HCT116 (cell line): ENCODE measurements around the gene CSNK1E. TPM values are rescaled to one million over a fixed set of nuclear protein-coding genes. Genes with fewer than 3 reads are reported as not detected.

ENCODE experiments used
- ATAC-seq: fragments of 200-7000 bp; cut with Tn5 transposase; 2 replicates; pipeline ENCODE4 v1.9.1; 2020; ENCODE audit warnings: mild to moderate bottlenecking, moderate library complexity
- BruUV-seq: library from RNA; stranded (reverse); fragments of 400-500 nt; replicated peaks from 2 replicates; lab custom pipeline; 2021; lab: Mats Ljungman, UMichigan
- CTCF ChIA-PET: fragments of 300-600 bp; sonication (Branson Sonifier 250); formaldehyde crosslinking; loops from one replicate; lab custom pipeline; 2021; ENCODE audit warnings: antibody characterized with exemption; lab: Charles Lee
- POLR2A ChIA-PET: fragments of 300-600, 350-600 bp; sonication (Branson Sonifier 250); formaldehyde crosslinking; loops from one replicate; lab custom pipeline; 2021; ENCODE audit warnings: antibody characterized with exemption; lab: Charles Lee
- RAD21 ChIA-PET, 2 experiments: fragments of 300-600 bp; sonication (Branson Sonifier 250); formaldehyde crosslinking; loops; one replicate each; lab custom pipeline; 2023; ENCODE audit warnings: low total read pairs in 2 of 2; ENCODE audit not compliant: uncharacterized antibody in 2 of 2, unreplicated experiment in 2 of 2, low non-redundant PET in 1 of 2; lab: Charles Lee
- DNase-seq: peaks from one replicate; pipeline ENCODE4 v3.0.0-alpha.2; 2010; ENCODE audit warnings: low read depth, low spot score
- H2AFZ ChIP-seq: fragments of 200-600 bp; shearing (Covaris generic), sonication (generic); 2 replicates; pipeline ENCODE4 v1.6.1; 2017; ENCODE audit warnings: low read depth, mixed run types, mixed read lengths, antibody characterized with exemption, low read length; ENCODE audit not compliant: poor library complexity, severe bottlenecking
- H3K27ac ChIP-seq: 2 replicates; pipeline ENCODE4 v1.5.1; 2012; ENCODE audit warnings: low read depth, low read length
- H3K27me3 ChIP-seq: fragments of 200-600 bp; sonication (generic); 2 replicates; pipeline ENCODE4 v1.6.1; 2016; ENCODE audit warnings: mixed run types, low read length, mixed read lengths; ENCODE audit not compliant: insufficient read depth
- H3K36me3 ChIP-seq, 2 experiments: fragments of 200-500 bp in 1 of 2; fragments of 200-600 bp in 1 of 2; sonication (Bioruptor generic) in 1 of 2; sonication (generic) in 1 of 2; 2 replicates each; pipeline versions ENCODE4 v1.5.1 to v1.6.1; 2014 to 2016; ENCODE audit warnings: low read length in 2 of 2, inconsistent platforms in 1 of 2, mixed read lengths in 1 of 2, mixed run types in 1 of 2; ENCODE audit not compliant: insufficient read depth in 2 of 2, control insufficient read depth in 1 of 2
- H3K4me1 ChIP-seq, 2 experiments: fragments of 200-600 bp in 1 of 2; sonication (generic) in 1 of 2; 2 replicates each; pipeline versions ENCODE4 v1.5.1 to v1.6.1; 2012 to 2017; ENCODE audit warnings: low read length in 2 of 2, inconsistent platforms in 1 of 2, mild to moderate bottlenecking in 1 of 2, mixed read lengths in 1 of 2, mixed run types in 1 of 2, moderate library complexity in 1 of 2; ENCODE audit not compliant: insufficient read depth in 2 of 2, control insufficient read depth in 1 of 2
- H3K4me2 ChIP-seq: fragments of 200-600 bp; sonication (generic); 2 replicates; pipeline ENCODE4 v1.6.1; 2017; ENCODE audit warnings: mixed run types, low read length, mixed read lengths
- H3K4me3 ChIP-seq, 2 experiments: fragments of 200-600 bp in 1 of 2; sonication (generic) in 1 of 2; replicated peaks in 1 of 2; 2 replicates each; pipeline ENCODE4 v1.5.1; 2011 to 2016; ENCODE audit warnings: low read length in 2 of 2, control low read depth in 1 of 2, low read depth in 1 of 2, mild to moderate bottlenecking in 1 of 2, mixed read lengths in 1 of 2, mixed run types in 1 of 2
- H3K79me2 ChIP-seq: fragments of 200-600 bp; sonication (generic); 2 replicates; pipeline ENCODE4 v1.6.1; 2017; ENCODE audit warnings: mild to moderate bottlenecking, mixed run types, low read length, moderate library complexity, mixed read lengths; ENCODE audit not compliant: insufficient read depth
- H3K9ac ChIP-seq: fragments of 200-600 bp; sonication (generic); 2 replicates; pipeline ENCODE4 v1.6.1; 2016; ENCODE audit warnings: low read length, mixed read lengths
- H3K9me2 ChIP-seq: fragments of 200-600 bp; sonication (generic), shearing (Covaris generic); 2 replicates; pipeline ENCODE4 v1.6.1; 2017; ENCODE audit warnings: mixed run types, mild to moderate bottlenecking, moderate library complexity; ENCODE audit not compliant: insufficient read depth
- H3K9me3 ChIP-seq, 2 experiments: fragments of 200-500 bp in 1 of 2; fragments of 200-600 bp in 1 of 2; sonication (Bioruptor generic) in 1 of 2; sonication (generic) in 1 of 2; 2 replicates each; pipeline ENCODE4 v1.6.1; 2014 to 2017; ENCODE audit warnings: low read length in 2 of 2, mixed read lengths in 2 of 2, inconsistent platforms in 1 of 2, low read depth in 1 of 2, mild to moderate bottlenecking in 1 of 2, mixed run types in 1 of 2, moderate library complexity in 1 of 2; ENCODE audit not compliant: control insufficient read depth in 1 of 2, insufficient read depth in 1 of 2
- H4K20me1 ChIP-seq: fragments of 200-600 bp; sonication (generic), shearing (Covaris generic); 2 replicates; pipeline ENCODE4 v1.6.1; 2017; ENCODE audit warnings: mixed run types, mild to moderate bottlenecking, moderate library complexity; ENCODE audit not compliant: insufficient read depth
- ATF3 ChIP-seq: IDR thresholded peaks from 2 replicates; pipeline ENCODE4 v1.6.1; 2012
- CBX3 ChIP-seq: IDR thresholded peaks from 2 replicates; pipeline ENCODE4 v1.6.1; 2012; ENCODE audit warnings: low read depth
- CEBPB ChIP-seq: IDR thresholded peaks from 2 replicates; pipeline ENCODE4 v1.6.1; 2012; ENCODE audit warnings: low read depth
- EGR1 ChIP-seq: IDR thresholded peaks from 2 replicates; pipeline ENCODE4 v1.6.1; 2012; ENCODE audit warnings: low read depth
- ELF1 ChIP-seq: IDR thresholded peaks from 2 replicates; pipeline ENCODE4 v1.6.1; 2012; ENCODE audit warnings: low read depth, borderline replicate concordance
- EZH2 ChIP-seq: fragments of 200-600 bp; sonication (generic); IDR thresholded peaks from 2 replicates; pipeline ENCODE4 v1.6.1; 2017; ENCODE audit warnings: antibody characterized with exemption, mixed run types
- EZH2phosphoT487 ChIP-seq: fragments of 200-600 bp; IDR thresholded peaks from 2 replicates; pipeline ENCODE4 v1.6.1; 2018; ENCODE audit warnings: antibody characterized with exemption, borderline replicate concordance
- FOSL1 ChIP-seq: IDR thresholded peaks from 2 replicates; pipeline ENCODE4 v1.6.1; 2012; ENCODE audit warnings: low read depth
- JUND ChIP-seq: IDR thresholded peaks from 2 replicates; pipeline ENCODE4 v1.6.1; 2012
- MAX ChIP-seq: IDR thresholded peaks from 2 replicates; pipeline ENCODE4 v1.6.1; 2012
- POLR2A ChIP-seq: IDR thresholded peaks from 2 replicates; pipeline ENCODE4 v1.7.0; 2011; ENCODE audit warnings: borderline replicate concordance; ENCODE audit not compliant: insufficient read depth, insufficient read length; ENCODE audit errors: extremely low read depth
- POLR2AphosphoS5 ChIP-seq: IDR thresholded peaks from 2 replicates; pipeline ENCODE4 v1.6.1; 2011; ENCODE audit warnings: mild to moderate bottlenecking, low read depth, low read length, moderate library complexity
- RAD21 ChIP-seq: IDR thresholded peaks from 2 replicates; pipeline ENCODE4 v1.6.1; 2012; ENCODE audit warnings: low read depth, mild to moderate bottlenecking
- REST ChIP-seq: IDR thresholded peaks from 2 replicates; pipeline ENCODE4 v1.6.1; 2012; ENCODE audit warnings: low read depth
- SIN3A ChIP-seq: IDR thresholded peaks from 2 replicates; pipeline ENCODE4 v1.6.1; 2012; ENCODE audit warnings: low read depth
- SP1 ChIP-seq: IDR thresholded peaks from 2 replicates; pipeline ENCODE4 v1.6.1; 2012; ENCODE audit warnings: low read depth
- SRF ChIP-seq: IDR thresholded peaks from 2 replicates; pipeline ENCODE4 v1.6.1; 2012; ENCODE audit warnings: low read depth
- TCF7L2 ChIP-seq: IDR thresholded peaks from 2 replicates; pipeline ENCODE4 v1.7.0; 2011; ENCODE audit warnings: borderline replicate concordance, inconsistent platforms; ENCODE audit not compliant: insufficient read depth, insufficient read length; ENCODE audit errors: extremely low read depth
- YY1 ChIP-seq: IDR thresholded peaks from 2 replicates; pipeline ENCODE4 v1.6.1; 2011; ENCODE audit warnings: low read length, low read depth, moderate library complexity, mild to moderate bottlenecking; ENCODE audit not compliant: insufficient replicate concordance; ENCODE audit errors: extremely low read depth
- ZFX ChIP-seq: fragments of 450-650 bp; IDR thresholded peaks from 2 replicates; pipeline ENCODE4 v1.6.1; 2017
- ZNF274 ChIP-seq: fragments of 200-500 bp; sonication (Bioruptor generic); IDR thresholded peaks from 2 replicates; pipeline ENCODE4 v1.6.1; 2014; ENCODE audit warnings: mild to moderate bottlenecking, low read depth, low read length, inconsistent platforms
- intact Hi-C: fragments of 100-400 bp; cut with micrococcal nuclease; formaldehyde crosslinking; loops from 2 replicates; pipeline ENCODE4 v1.10.0; 2022
- total RNA-seq: library from RNA; stranded (reverse); gene quantifications from one replicate; pipeline ENCODE4 v1.2.1, GENCODE V29; 2021; ENCODE audit not compliant: unreplicated experiment
- TF ChIP-seq, protein P1 (sequence below): IDR thresholded peaks from 2 replicates; pipeline ENCODE4 v1.6.1; 2011; ENCODE audit warnings: mild to moderate bottlenecking, low read length, moderate library complexity; ENCODE audit not compliant: insufficient replicate concordance; ENCODE audit errors: extremely low read depth

Gene CSNK1E
- total RNA-seq, 1 experiment from 2014 or later, result 190 TPM

DNA sequence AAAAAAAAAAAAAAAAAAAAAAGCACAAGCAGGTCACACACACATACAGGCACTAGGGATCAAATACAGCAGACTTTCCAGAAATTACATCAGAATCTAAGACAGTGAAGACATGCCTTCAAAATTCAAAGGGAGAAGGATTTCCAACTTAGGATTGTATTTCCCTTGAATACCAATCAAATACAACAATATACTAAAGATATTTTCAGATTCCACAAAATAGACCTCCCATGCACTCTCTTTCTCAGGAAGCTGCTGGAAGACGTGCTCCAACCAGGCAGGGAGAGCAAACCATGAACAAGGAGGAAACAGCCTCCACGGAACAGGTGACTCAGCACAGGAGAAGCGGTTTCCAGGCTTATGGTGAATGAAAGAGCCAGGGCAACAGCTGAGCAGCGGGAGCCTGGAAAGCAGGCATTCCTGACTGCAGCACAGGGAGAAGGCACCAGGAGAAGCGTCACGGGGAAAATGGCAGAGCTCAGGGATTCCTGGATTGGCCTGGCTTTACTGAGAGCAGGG, 76.4 kb downstream of the CSNK1E start:
- no peaks in the 10 kb centered on the region for H4K20me1 ChIP-seq
- peak overlapping the region; percentile 37 for H3K9ac ChIP-seq
- DNase-seq, result peak; percentile 69
- H3K4me2 ChIP-seq, result peak overlapping the region; percentile 48
- H3K27ac ChIP-seq, result peak overlapping the region; percentile 45; the same call in 1 of the 2 replicates
- no peaks in the 10 kb centered on the region for H3K9me3 ChIP-seq
- ChIA-PET POLR2A (interaction anchor here (0.9 kb wide), 1 partner anchor 97 kb away, joined by 3 read pairs; no protein-coding TSS in a partner anchor), CTCF (interaction anchor here (1.0 to 1.8 kb wide), 2 partner anchors 145 to 188 kb away, joined by 3 to 5 read pairs; no protein-coding TSS in a partner anchor), RAD21 (no interaction called here)
- no TSS peak for BruUV-seq
- H2AFZ ChIP-seq, result no peak overlapping the region
- H3K27me3 ChIP-seq, result no peaks in the 10 kb centered on the region
- no peaks in the 10 kb centered on the region; the same call in 1 of the 2 replicates for H3K79me2 ChIP-seq
- peak; percentile 82 for ATAC-seq
- peaks cover 0 to 7% of the 10 kb centered on the region in 2 experiments; a peak in 1 of 4 replicates for H3K36me3 ChIP-seq
- no peak overlapping the region for H3K4me3 ChIP-seq
- no peaks in the 10 kb centered on the region for H3K9me2 ChIP-seq
- intact Hi-C loops, result no loop called here
- H3K4me1 ChIP-seq, result peaks cover 36 to 48% of the 10 kb centered on the region in 2 experiments
- TF ChIP-seq SIN3A, result 0 out of 2 replicates have a peak, but pooled peaks have one; percentile 30
- peak; percentile 43 for TF ChIP-seq YY1
- no peak for TF ChIP-seq SRF
- no peak for TF ChIP-seq ATF3
- TF ChIP-seq ELF1, result no peak
- no peak for TF ChIP-seq EZH2
- no peak for TF ChIP-seq REST
- no peak for TF ChIP-seq POLR2A
- peak; percentile 47 for TF ChIP-seq POLR2AphosphoS5
- TF ChIP-seq EZH2phosphoT487, result no peak
- TF ChIP-seq ZFX, result no peak
- no peak for TF ChIP-seq RAD21
- no peak for TF ChIP-seq TCF7L2
- peak; percentile 68 for TF ChIP-seq SP1
- TF ChIP-seq CBX3, result peak; percentile 67; the same call in 1 of the 2 replicates
- TF ChIP-seq CEBPB, result peak; percentile 7
- TF ChIP-seq MAX, result peak; percentile 44; the same call in 1 of the 2 replicates
- TF ChIP-seq, protein P1, sequence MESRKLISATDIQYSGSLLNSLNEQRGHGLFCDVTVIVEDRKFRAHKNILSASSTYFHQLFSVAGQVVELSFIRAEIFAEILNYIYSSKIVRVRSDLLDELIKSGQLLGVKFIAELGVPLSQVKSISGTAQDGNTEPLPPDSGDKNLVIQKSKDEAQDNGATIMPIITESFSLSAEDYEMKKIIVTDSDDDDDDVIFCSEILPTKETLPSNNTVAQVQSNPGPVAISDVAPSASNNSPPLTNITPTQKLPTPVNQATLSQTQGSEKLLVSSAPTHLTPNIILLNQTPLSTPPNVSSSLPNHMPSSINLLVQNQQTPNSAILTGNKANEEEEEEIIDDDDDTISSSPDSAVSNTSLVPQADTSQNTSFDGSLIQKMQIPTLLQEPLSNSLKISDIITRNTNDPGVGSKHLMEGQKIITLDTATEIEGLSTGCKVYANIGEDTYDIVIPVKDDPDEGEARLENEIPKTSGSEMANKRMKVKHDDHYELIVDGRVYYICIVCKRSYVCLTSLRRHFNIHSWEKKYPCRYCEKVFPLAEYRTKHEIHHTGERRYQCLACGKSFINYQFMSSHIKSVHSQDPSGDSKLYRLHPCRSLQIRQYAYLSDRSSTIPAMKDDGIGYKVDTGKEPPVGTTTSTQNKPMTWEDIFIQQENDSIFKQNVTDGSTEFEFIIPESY, result no peak
- no peak for TF ChIP-seq EGR1
- TF ChIP-seq ZNF274, result no peak
- TF ChIP-seq FOSL1, result peak; percentile 74
- peak; percentile 79 for TF ChIP-seq JUND
